HG02642 (cell line): ENCODE measurements around the gene SPSB1.
A peak's percentile ranks its signal among the peaks of the same experiment; 100 is the strongest.

Experiments
- ATAC-seq: cut with Tn5 transposase; IDR thresholded peaks from one replicate; pipeline ENCODE4 v1.9.1; 2021; ENCODE audit warnings: mild to moderate bottlenecking; ENCODE audit not compliant: unreplicated experiment, poor library complexity

Gene SPSB1

DNA sequence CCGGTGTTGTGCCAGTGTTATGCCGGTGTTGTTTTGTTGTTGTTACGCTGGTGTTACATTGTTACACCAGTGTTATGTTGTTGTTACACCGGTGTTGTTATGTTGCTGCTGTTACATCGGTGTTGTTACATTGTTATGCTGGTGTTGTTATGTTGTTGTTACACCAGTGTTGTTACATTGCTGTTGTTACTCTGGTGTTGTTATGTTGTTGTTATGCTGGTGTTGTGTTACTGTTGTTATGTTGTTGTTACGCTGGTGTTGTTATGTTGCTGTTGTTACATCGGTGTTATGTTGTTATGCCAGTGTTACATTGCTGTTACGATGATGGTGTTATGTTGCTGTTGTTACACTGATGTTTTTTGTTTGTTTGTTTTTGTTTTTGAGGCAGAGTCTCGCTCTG, 34.1 kb upstream of the SPSB1 start:
- no peak for ATAC-seq

GRCh38 chr1:9260059-9260766, 32.5 kb upstream of the SPSB1 start:
- ATAC-seq: no peak

DNA sequence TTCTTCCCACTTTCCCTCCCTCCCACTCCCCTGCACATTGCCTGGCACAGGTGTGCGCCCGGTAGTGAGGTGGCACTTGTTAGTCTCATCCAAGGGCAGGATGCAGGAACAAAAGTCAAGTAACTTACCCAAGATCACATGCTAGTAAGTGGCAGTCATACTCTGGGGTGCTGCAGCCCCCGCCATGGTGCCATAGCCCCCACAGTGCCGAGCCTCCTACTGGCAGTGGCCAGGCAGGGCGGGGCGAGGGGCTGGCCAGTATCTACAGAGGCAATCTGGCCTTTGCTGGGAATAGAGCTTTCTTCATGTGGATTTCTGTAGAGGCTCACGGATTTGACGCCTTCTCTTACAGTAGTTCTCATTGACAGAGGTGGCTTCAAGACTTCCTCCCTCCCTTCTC, 31.2 kb upstream of the SPSB1 start:
- no peak for ATAC-seq

- no peak for ATAC-seq
These were observed 30.4 kb upstream of the SPSB1 start for GRCh38 chr1:9262096-9262986.

GRCh38 chr1:9263276-9263855, 29.3 kb upstream of the SPSB1 start:
- ATAC-seq: no peak

DNA sequence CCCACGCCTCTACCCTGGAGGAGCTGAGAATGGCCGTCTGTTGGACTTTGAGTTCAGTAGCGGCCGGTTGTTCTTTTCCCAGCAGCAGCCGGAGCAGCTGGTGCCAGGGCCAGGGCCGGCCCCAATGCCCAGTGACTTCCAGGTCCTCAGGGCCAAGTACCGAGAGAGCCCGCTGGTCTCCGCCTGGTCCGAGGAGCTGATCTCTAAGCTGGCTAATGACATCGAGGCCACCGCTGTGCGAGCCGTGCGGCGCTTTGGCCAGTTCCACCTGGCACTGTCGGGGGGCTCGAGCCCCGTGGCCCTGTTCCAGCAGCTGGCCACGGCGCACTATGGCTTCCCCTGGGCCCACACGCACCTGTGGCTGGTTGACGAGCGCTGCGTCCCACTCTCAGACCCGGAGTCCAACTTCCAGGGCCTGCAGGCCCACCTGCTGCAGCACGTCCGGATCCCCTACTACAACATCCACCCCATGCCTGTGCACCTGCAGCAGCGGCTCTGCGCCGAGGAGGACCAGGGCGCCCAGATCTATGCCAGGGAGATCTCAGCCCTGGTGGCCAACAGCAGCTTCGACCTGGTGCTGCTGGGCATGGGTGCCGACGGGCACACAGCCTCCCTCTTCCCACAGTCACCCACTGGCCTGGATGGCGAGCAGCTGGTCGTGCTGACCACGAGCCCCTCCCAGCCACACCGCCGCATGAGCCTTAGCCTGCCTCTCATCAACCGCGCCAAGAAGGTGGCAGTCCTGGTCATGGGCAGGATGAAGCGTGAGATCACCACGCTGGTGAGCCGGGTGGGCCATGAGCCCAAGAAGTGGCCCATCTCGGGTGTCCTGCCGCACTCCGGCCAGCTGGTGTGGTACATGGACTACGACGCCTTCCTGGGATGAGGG, 28.5 kb upstream of the SPSB1 start:
- ATAC-seq: no peak

- no peak for ATAC-seq
These were observed 27.7 kb upstream of the SPSB1 start for GRCh38 chr1:9265037-9265436.

DNA sequence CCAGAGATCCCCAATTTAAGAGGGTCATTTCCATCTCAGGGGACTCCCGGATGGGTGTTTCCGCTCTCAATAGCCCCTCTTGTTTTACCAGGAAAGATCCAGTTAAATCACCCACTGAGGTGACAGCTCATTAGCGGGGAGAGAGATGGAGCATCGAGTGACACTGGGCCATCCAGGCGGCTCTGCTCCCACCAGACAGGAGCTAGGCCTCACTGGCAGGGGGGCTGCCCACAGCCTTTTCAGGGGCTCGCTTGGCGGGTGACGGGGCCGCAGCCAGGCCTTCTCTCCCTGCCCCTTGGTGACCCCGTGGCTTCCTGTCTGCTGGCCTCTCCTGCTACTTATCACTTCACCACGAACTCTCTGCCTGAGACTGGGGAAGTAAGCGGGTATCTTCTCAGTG, 26.7 kb upstream of the SPSB1 start:
- no peak for ATAC-seq

DNA sequence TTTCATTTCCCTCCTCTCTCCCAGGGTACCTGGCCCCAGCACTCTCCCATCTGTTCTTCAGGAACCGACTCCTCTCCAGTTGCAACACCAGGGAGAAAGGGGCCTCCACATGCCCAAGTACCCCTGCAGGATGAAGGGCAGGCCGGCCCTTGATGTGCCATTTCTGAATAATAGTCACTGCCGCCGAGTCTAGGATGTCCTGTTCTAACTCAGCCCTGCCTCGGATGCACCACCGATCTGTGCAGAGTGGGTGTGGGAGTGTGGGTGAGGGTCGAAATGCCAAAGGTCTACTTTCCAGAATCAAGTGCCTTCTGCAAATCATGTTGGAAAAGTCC, 25.4 kb upstream of the SPSB1 start:
- no peak for ATAC-seq

- no peak for ATAC-seq
These were observed 24.7 kb upstream of the SPSB1 start for GRCh38 chr1:9267827-9268581.

DNA sequence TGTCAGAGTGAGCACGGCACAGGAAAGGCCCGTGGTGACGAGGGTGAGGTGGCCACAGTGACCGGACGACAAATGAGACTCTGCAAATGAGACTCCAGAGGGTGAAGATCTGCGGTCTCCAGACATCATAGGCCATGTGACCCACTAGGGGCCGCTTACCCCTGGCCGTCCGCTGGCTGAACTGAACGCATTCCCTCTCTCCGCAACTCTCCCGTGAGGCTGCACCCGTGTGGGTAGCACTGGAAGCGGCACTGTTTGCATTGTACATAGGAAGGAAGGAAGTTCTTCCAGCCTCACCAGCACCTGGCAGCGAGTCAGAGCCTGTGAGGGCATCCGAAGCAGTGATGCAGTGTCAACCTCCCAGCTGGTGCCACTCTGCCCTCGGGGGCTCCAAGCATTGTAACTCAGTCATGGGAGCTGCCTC, 23.6 kb upstream of the SPSB1 start:
- no peak for ATAC-seq

GRCh38 chr1:9269721-9270120, 23.0 kb upstream of the SPSB1 start:
- no peak for ATAC-seq

DNA sequence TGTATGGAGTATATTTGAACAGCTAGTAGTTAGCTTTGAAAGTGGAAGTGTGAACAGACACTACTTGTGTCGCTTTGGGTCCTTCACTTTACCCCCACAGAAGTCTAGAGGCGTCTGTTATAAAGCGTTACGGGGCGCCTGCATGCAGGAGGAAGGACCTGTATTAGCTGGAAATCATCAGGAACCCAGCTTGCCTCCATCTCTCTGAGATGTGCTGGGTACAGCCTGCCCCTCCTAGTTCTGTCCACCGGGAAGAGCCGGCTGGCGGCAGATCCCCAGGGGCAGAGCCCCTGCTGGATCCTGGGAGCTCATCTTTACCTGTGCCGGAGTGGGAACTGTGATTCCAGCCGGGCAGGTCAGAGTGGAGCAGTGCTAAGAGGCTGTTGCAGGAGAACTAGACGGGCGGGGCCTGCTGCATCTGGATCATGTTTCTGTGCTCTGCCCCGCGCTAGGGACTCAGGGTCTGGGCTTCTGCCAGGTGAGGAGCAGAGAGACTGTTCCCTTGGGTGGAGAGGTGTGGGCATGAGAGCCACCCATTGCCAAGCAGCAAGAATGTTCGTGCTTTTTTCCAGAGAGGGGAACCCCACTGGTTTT, 22.3 kb upstream of the SPSB1 start:
- ATAC-seq: no peak

DNA sequence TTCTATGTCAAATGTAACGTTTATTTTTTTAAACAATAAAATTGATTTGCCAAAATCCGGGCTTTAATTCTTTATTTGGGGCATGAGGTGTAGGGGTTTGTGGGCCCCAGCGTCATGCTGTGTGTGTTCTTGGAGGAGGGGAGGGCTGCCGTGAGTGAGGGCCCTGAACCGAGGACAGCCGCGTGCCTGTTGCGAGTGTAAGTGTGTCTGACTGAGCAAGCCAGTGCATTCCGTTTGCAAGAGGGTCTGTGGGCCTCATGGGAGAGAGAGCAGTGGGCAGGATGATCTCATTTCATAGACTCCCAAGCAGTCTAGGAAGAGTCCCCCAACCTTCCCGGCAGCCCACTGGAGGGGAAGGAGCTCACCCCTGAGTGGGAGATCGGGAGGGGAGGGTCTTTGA, 21.4 kb upstream of the SPSB1 start:
- ATAC-seq: no peak

GRCh38 chr1:9271861-9272595, 20.7 kb upstream of the SPSB1 start:
- no peak for ATAC-seq

DNA sequence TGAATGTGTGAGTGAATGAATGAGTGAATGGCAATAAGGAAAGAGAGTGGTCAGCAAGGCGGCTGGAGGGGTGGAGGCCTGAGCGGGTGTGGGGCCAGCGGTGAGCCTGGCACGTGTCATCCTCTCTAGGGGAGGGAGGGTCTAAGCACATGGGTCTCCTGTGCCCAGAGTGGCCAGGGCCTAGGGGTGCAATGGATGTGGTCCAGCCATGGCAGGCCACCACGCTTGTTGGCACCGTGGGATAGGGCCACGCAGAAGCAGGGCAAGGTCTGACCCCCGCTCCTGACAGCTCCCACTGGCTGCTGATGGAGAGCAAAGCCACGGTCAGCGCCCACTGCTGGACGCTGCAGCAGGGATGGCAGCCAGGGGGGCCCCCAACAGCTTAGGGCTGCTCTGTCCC, 19.5 kb upstream of the SPSB1 start:
- no peak for ATAC-seq

DNA sequence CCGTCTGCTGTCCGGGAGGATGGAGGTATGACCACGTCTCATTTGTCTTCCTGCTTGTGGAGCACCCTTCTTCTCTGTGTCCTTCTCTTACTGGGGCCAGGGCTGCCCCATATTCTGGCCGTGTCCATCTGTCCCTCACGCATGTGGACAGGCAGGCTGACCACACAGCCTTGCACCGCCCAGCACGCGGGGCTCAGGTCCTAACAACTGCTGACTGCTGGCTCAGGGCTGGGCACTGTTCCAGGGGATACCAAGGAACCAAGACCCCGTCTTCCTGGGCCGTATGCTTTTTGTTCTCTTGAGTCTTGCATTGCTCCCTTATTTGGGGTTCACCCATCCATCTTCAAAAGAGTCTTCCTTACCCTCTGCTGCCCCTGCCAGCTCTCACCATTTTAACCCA, 17.5 kb upstream of the SPSB1 start:
- ATAC-seq: peak; percentile 12

- ATAC-seq: peak; percentile 82
These were observed 17.1 kb upstream of the SPSB1 start for GRCh38 chr1:9275567-9276034.

DNA sequence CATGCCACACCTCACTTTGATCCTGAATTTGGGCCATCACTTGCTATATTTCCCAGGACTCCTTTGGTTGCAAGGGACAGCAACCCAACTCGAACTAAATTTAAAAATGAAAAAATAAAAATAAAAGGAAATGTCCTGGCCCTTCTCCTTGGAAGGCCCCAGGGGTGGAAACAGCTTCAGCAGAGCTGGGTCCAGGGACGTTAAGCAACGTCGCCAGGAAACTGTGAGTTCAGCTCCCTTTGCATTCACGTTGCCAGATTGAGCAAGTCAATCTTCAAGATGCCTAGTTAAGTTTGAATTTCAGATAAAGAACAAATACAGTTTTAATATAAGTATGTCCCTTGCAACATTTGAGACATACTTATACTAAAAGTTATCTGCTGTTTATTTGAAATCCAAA, 14.6 kb upstream of the SPSB1 start:
- no peak for ATAC-seq
